ENCODE data around the gene EME2. TPM values are rescaled to one million over a fixed set of nuclear protein-coding genes. Genes with fewer than 3 reads are reported as not detected.

Gene EME2
- total and polyA plus RNA-seq, 9 donors: 0.83 to 19.2 (median 13.7) TPM

GRCh38 chr16:1819611-1820010, 47.0 kb downstream of the EME2 start:
- TF ChIP-seq POLR2A (IDR thresholded peaks at IDR 0.05) (no peak), EP300 (IDR thresholded peaks at IDR 0.05) (no peak), CTCF (IDR thresholded peaks at IDR 0.05) (no peak)
- DNase-seq: peak in 1 of 5 donors; percentile 29
- WGBS, 3 donors: 91 to 92% (median 92%) methylated on average over 15 of the region's 15 CpGs
- Histone ChIP-seq H3K36me3 (no peaks in the 10 kb centered on the region), H3K9me3 (no peaks in the 10 kb centered on the region), H3K27ac (no peak overlapping the region), H3K4me3 (no peak overlapping the region), H3K4me1 (ENCODE audit: insufficient read depth) (no peaks in the 10 kb centered on the region), H3K27me3 (no peaks in the 10 kb centered on the region)
- intact Hi-C loops (cut with DNase I): no loop called here

GRCh38 chr16:1820096-1820945, 47.7 kb downstream of the EME2 start:
- H3K4me3 ChIP-seq: no peak overlapping the region
- H3K27me3 ChIP-seq: no peaks in the 10 kb centered on the region
- DNase-seq: peak in 1 of 5 donors; percentile 26
- no peak overlapping the region for H3K27ac ChIP-seq
- no peaks in the 10 kb centered on the region for H3K4me1 ChIP-seq (ENCODE audit: insufficient read depth)
- H3K9me3 ChIP-seq: no peaks in the 10 kb centered on the region
- 87 to 88% (median 87%) methylated on average over 22 to 25 of the region's 25 CpGs for WGBS, 3 donors
- no peaks in the 10 kb centered on the region for H3K36me3 ChIP-seq
- intact Hi-C loops (cut with DNase I): no loop called here
- no peak for TF ChIP-seq EP300 (IDR thresholded peaks at IDR 0.05)
- TF ChIP-seq POLR2A (IDR thresholded peaks at IDR 0.05): no peak
- no peak for TF ChIP-seq CTCF (IDR thresholded peaks at IDR 0.05)

- Histone ChIP-seq H3K27me3 (no peaks in the 10 kb centered on the region), H3K9me3 (no peaks in the 10 kb centered on the region), H3K4me3 (no peak overlapping the region), H3K4me1 (ENCODE audit: insufficient read depth) (peaks cover 4% of the 10 kb centered on the region), H3K27ac (no peak overlapping the region), H3K36me3 (no peaks in the 10 kb centered on the region)
- peak in 1 of 5 donors; percentile 26 for DNase-seq
- 86 to 91% (median 89%) methylated on average over 11 to 12 of the region's 12 CpGs for WGBS, 3 donors
- TF ChIP-seq EP300 (IDR thresholded peaks at IDR 0.05) (no peak), POLR2A (IDR thresholded peaks at IDR 0.05) (no peak), CTCF (IDR thresholded peaks at IDR 0.05) (no peak)
- intact Hi-C loops (cut with DNase I): no loop called here
These were observed 48.3 kb downstream of the EME2 start for GRCh38 chr16:1820946-1821290.

GRCh38 chr16:1821861-1822611, 49.4 kb downstream of the EME2 start:
- intact Hi-C loops (cut with DNase I): no loop called here
- 92 to 93% (median 93%) methylated on average over 24 of the region's 24 CpGs for WGBS, 3 donors
- H3K27ac ChIP-seq: no peak overlapping the region
- no peak overlapping the region for H3K4me3 ChIP-seq
- no peaks in the 10 kb centered on the region for H3K27me3 ChIP-seq
- peaks cover 5% of the 10 kb centered on the region for H3K4me1 ChIP-seq (ENCODE audit: insufficient read depth)
- peak in 1 of 5 donors; percentile 28 for DNase-seq
- no peaks in the 10 kb centered on the region for H3K36me3 ChIP-seq
- TF ChIP-seq CTCF (IDR thresholded peaks at IDR 0.05): no peak
- TF ChIP-seq POLR2A (IDR thresholded peaks at IDR 0.05): no peak
- H3K9me3 ChIP-seq: no peaks in the 10 kb centered on the region
